Measurements from ENCODE around the gene ESR1. TPM values are rescaled to one million over a fixed set of nuclear protein-coding genes. Genes with fewer than 3 reads are reported as not detected.

Gene ESR1
- total RNA-seq, 6 experiments from 2014 or later, result 1.6 to 59.9 (median 18.6) TPM

- DNase-seq (no peak), ATAC-seq (no peak)
- intact Hi-C loops (cut with DNase I), result no loop called here
- Histone ChIP-seq H3K27ac (no peak overlapping the region), H3K4me3 (no peak overlapping the region), H3K4me1 (no peaks in the 10 kb centered on the region), H3K36me3 (peaks cover 0 to 78% (median 39%) of the 10 kb centered on the region in 4 donors), H3K27me3 (no peaks in the 10 kb centered on the region), H3K9me3 (no peaks in the 10 kb centered on the region)
- no peak for TF ChIP-seq POLR2A (IDR thresholded peaks at IDR 0.05)
- no peak for TF ChIP-seq CTCF (IDR thresholded peaks at IDR 0.05)
- 63% methylated on average over 3 of the region's 3 CpGs for WGBS (ENCODE audit: insufficient coverage, low coverage, low lambda C conversion rate, missing lambda C conversion rate)
Observed at GRCh38 chr6:152150196-152150595, 342.7 kb downstream of the ESR1 start.

GRCh38 chr6:152151920-152152319 is 344.4 kb downstream of the ESR1 start:
- H3K27me3 ChIP-seq, result no peaks in the 10 kb centered on the region
- H3K9me3 ChIP-seq, result no peaks in the 10 kb centered on the region
- TF ChIP-seq POLR2A (IDR thresholded peaks at IDR 0.05) (no peak), CTCF (IDR thresholded peaks at IDR 0.05) (no peak)
- WGBS (ENCODE audit: insufficient coverage, low coverage, low lambda C conversion rate, missing lambda C conversion rate), result 70% methylated on average over 8 of the region's 13 CpGs
- peaks cover 0 to 70% (median 43%) of the 10 kb centered on the region in 4 donors for H3K36me3 ChIP-seq
- no peak overlapping the region for H3K27ac ChIP-seq
- no peak for DNase-seq
- no peaks in the 10 kb centered on the region for H3K4me1 ChIP-seq
- no peak for ATAC-seq
- no peak overlapping the region for H3K4me3 ChIP-seq
- intact Hi-C loops (cut with DNase I), result no loop called here

- no peak for DNase-seq
- Histone ChIP-seq H3K9me3 (no peaks in the 10 kb centered on the region), H3K4me1 (no peaks in the 10 kb centered on the region), H3K27ac (no peak overlapping the region), H3K36me3 (peaks cover 0 to 61% (median 30%) of the 10 kb centered on the region in 4 donors), H3K4me3 (no peak overlapping the region), H3K27me3 (no peaks in the 10 kb centered on the region)
- ATAC-seq, result no peak
- TF ChIP-seq POLR2A (IDR thresholded peaks at IDR 0.05), result no peak
- no peak for TF ChIP-seq CTCF (IDR thresholded peaks at IDR 0.05)
- WGBS (ENCODE audit: insufficient coverage, low coverage, low lambda C conversion rate, missing lambda C conversion rate), result 89% methylated on average over 17 of the region's 17 CpGs
- intact Hi-C loops (cut with DNase I), result no loop called here
Observed at GRCh38 chr6:152154559-152155356, 347.3 kb downstream of the ESR1 start.

- H3K27ac ChIP-seq, result no peak overlapping the region
- intact Hi-C loops (cut with DNase I), result no loop called here
- no peak overlapping the region for H3K4me3 ChIP-seq
- peaks cover 0 to 50% (median 24%) of the 10 kb centered on the region in 4 donors for H3K36me3 ChIP-seq
- H3K27me3 ChIP-seq, result no peaks in the 10 kb centered on the region
- no peak for TF ChIP-seq CTCF (IDR thresholded peaks at IDR 0.05)
- no peak for TF ChIP-seq POLR2A (IDR thresholded peaks at IDR 0.05)
- WGBS (ENCODE audit: insufficient coverage, low coverage, low lambda C conversion rate, missing lambda C conversion rate), result 89% methylated on average over 5 of the region's 8 CpGs
- ATAC-seq, result no peak
- no peak for DNase-seq
- H3K4me1 ChIP-seq, result no peaks in the 10 kb centered on the region
- H3K9me3 ChIP-seq, result no peaks in the 10 kb centered on the region
Observed at GRCh38 chr6:152155792-152156191, 348.3 kb downstream of the ESR1 start.

Measured in right lobe of liver (tissue), 6 donors.